ENCODE results near the gene KANSL1. TPM values are rescaled to one million over a fixed set of nuclear protein-coding genes. Genes with fewer than 3 reads are reported as not detected.

The KANSL1 gene
- total RNA-seq, 1 experiment from 2014 or later: 55.5 TPM

DNA sequence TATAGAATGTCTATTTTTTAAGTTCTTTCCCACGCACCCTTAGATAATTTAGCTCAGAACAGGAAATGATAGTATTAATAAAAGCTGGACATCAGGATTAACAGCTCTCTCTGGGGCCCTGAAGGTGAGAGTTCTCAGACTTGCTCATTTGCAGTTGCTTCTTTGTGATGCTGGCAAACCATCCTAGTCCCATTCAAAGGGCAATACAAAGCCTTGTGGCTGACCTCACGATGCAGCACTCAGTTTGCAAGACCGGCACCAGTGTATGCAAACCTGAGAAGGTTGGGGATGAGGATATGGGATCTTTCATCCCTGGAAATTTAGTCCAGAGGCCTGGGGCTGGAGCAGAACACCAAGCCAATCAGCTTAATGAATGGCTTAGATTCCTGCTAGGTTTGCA lies 164.9 kb downstream of the KANSL1 start:
- no TSS peak for BruUV-seq (replicated peaks)
- H3K9me3 ChIP-seq (ENCODE audit: control insufficient read depth, insufficient read depth, low read depth, low read length): no peaks in the 10 kb centered on the region
- ATAC-seq (no peak), DNase-seq (ENCODE audit: low read depth, low spot score) (no peak)
- ChIA-PET POLR2A (no interaction called here), CTCF (interaction anchor here (0.6 kb wide), 1 partner anchor 158 kb away, joined by 3 read pairs; no protein-coding TSS in a partner anchor)
- no peak overlapping the region for H3K4me3 ChIP-seq (ENCODE audit: low read depth in 2 of 2, low read length in 2 of 2)
- TF ChIP-seq CTCF (IDR thresholded peaks at IDR 0.05): no peak
- no peak for TF ChIP-seq POLR2AphosphoS5 (IDR thresholded peaks at IDR 0.05; ENCODE audit: low read depth, low read length)
- TF ChIP-seq REST (IDR thresholded peaks at IDR 0.05; ENCODE audit: insufficient read depth in 1 of 2, low read depth in 2 of 2, low read length in 1 of 2): no peak
- TF ChIP-seq TCF7L2 (IDR thresholded peaks at IDR 0.05; ENCODE audit: low read depth, low read length): no peak
- no peak for TF ChIP-seq SIN3A (IDR thresholded peaks at IDR 0.05; ENCODE audit: borderline replicate concordance, insufficient read depth, low read depth, low read length)
- no peaks in the 10 kb centered on the region for H3K27me3 ChIP-seq (ENCODE audit: control insufficient read depth, insufficient read depth, low read length)
- no peaks in the 10 kb centered on the region for H3K4me1 ChIP-seq (ENCODE audit: control insufficient read depth, insufficient read depth, low read length)
- no peak overlapping the region for H3K27ac ChIP-seq (ENCODE audit: low read length)
- in situ Hi-C loops (cut with HindIII; ENCODE audit: low pct_unique_long_range_greater_than_20kb, low sequenced_read_pairs): no loop called here
- H3K36me3 ChIP-seq (ENCODE audit: control insufficient read depth, insufficient read depth, low read length): no peaks in the 10 kb centered on the region; the same call in none of the 2 replicates
- intact Hi-C loops (cut with micrococcal nuclease; ENCODE audit: unreplicated experiment): no loop called here

- ATAC-seq (no peak), DNase-seq (ENCODE audit: low read depth, low spot score) (no peak)
- no peaks in the 10 kb centered on the region; the same call in none of the 2 replicates for H3K36me3 ChIP-seq (ENCODE audit: control insufficient read depth, insufficient read depth, low read length)
- POLR2A ChIA-PET: no interaction called here
- in situ Hi-C loops (cut with HindIII; ENCODE audit: low pct_unique_long_range_greater_than_20kb, low sequenced_read_pairs) (no loop called here), intact Hi-C loops (cut with micrococcal nuclease; ENCODE audit: unreplicated experiment) (no loop called here)
- H3K27me3 ChIP-seq (ENCODE audit: control insufficient read depth, insufficient read depth, low read length): no peaks in the 10 kb centered on the region
- H3K4me3 ChIP-seq (ENCODE audit: low read depth in 2 of 2, low read length in 2 of 2): no peak overlapping the region
- CTCF ChIA-PET: no interaction called here
- TF ChIP-seq SIN3A (IDR thresholded peaks at IDR 0.05; ENCODE audit: borderline replicate concordance, insufficient read depth, low read depth, low read length) (no peak), POLR2AphosphoS5 (IDR thresholded peaks at IDR 0.05; ENCODE audit: low read depth, low read length) (no peak), TCF7L2 (IDR thresholded peaks at IDR 0.05; ENCODE audit: low read depth, low read length) (no peak), CTCF (IDR thresholded peaks at IDR 0.05) (no peak), REST (IDR thresholded peaks at IDR 0.05; ENCODE audit: insufficient read depth in 1 of 2, low read depth in 2 of 2, low read length in 1 of 2) (no peak)
- BruUV-seq (replicated peaks): no TSS peak
- H3K9me3 ChIP-seq (ENCODE audit: control insufficient read depth, insufficient read depth, low read depth, low read length): no peaks in the 10 kb centered on the region
- no peaks in the 10 kb centered on the region for H3K4me1 ChIP-seq (ENCODE audit: control insufficient read depth, insufficient read depth, low read length)
- H3K27ac ChIP-seq (ENCODE audit: low read length): no peak overlapping the region
These were observed 165.3 kb downstream of the KANSL1 start for GRCh38 chr17:46027976-46028325.
